Measurements from ENCODE around the gene IL1RL1.
"Not testable (repeated sequence)": the region's sequence is repeated elsewhere in the genome, so short reads cannot be mapped to it uniquely, and the experiment has no call there.

The IL1RL1 gene

GRCh38 chr2:102317715-102318114 lies 6.4 kb downstream of the IL1RL1 start:
- POLR2A ChIA-PET = no interaction called here
- CTCF ChIA-PET = no interaction called here

DNA sequence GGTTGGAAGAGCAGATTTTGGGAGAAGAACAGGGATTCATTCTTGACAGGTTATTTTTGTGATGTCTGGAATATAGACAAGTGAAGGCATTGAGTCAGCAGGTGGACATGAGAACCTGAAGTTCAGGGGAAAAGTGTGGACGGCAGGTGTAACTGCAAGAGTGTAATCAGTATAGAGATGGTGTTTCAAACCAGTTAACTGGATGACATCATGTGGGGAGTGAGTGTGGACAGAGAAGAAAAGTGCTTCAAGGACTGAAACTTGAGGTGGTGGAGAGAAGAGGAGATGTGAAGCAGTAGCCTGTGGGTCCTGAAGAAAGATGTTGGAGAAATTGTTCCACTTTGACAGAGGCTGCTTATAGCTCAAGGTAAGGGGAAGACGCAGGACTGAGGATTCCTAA lies 7.1 kb downstream of the IL1RL1 start:
- DNase-seq (ENCODE audit: low read depth, low spot score) = no peak
- ChIA-PET CTCF (no interaction called here), POLR2A (no interaction called here)
- no peak for TF ChIP-seq CTCF (IDR thresholded peaks at IDR 0.05; ENCODE audit: insufficient read depth, low read length, missing control alignments)
- H3K4me3 ChIP-seq (ENCODE audit: low read depth, low read length) = no peak overlapping the region

More at GRCh38 chr2:102317715-102318114, 6.4 kb downstream of the IL1RL1 start:
- H3K4me3 ChIP-seq (ENCODE audit: low read depth, low read length) = no peak overlapping the region
- DNase-seq (ENCODE audit: low read depth, low spot score) = no peak
- no peak for TF ChIP-seq CTCF (IDR thresholded peaks at IDR 0.05; ENCODE audit: insufficient read depth, low read length, missing control alignments)

GRCh38 chr2:102321941-102322719 lies 10.8 kb downstream of the IL1RL1 start:
- no peak for TF ChIP-seq CTCF (IDR thresholded peaks at IDR 0.05; ENCODE audit: insufficient read depth, low read length, missing control alignments)
- CTCF ChIA-PET = interaction anchor here (0.8 to 0.9 kb wide), 2 partner anchors 9 to 34 kb away, joined by 3 read pairs; partner anchors contain the start of gene IL18R1
- DNase-seq (ENCODE audit: low read depth, low spot score) = no peak
- POLR2A ChIA-PET = no interaction called here
- no peak overlapping the region for H3K4me3 ChIP-seq (ENCODE audit: low read depth, low read length)

DNA sequence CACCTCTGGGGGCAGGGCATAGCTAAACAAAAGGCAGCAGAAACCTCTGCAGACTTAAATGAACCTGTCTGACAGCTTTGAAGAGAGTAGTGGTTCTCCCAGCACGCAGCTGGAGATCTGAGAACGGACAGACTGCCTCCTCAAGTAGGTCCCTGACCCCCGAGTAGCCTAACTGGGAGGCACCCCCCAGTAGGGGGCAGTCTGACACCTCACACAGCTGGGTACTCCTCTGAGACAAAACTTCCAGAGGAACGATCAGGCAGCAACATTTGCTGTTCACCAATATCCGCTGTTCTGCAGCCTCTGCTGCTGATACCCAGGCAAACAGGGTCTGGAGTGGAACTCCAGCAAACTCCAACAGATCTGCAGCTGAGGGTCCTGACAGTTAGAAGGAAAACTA lies 13.6 kb downstream of the IL1RL1 start:
- H3K4me3 ChIP-seq (ENCODE audit: low read depth, low read length); CTCF ChIA-PET; POLR2A ChIA-PET; DNase-seq (ENCODE audit: low read depth, low spot score): not testable (repeated sequence)

DNA sequence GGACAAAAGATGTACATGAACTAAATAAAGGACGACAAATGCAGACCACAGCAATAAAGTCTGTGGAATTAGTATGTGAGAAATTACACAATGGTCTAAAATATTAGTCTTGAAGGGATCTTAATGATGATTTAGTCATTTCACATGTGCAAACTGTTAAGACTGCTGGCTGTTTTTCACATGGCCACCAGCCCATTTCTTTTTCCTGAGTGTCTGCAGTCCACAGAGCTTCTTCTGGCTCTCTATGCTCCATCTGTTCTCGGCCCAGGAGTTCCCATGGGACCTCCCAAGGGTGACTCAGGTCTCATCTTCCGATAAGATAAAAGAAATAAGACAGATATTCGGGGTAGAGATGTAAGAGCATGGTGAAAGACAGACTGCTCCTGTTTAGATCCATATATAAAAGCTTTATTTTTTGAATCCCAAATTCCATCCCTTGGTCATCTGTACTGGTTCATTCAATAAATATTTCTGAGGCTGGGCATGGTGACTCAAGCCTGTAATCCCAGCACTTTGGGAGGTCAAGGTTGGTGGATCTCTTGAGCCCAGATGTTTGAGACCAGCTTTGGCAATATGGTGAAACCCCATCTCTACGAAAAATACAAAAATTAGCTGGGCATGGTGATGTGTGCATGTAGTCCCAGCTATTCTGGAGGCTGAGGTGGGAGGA lies 20.1 kb downstream of the IL1RL1 start:
- no peak for TF ChIP-seq CTCF (IDR thresholded peaks at IDR 0.05; ENCODE audit: insufficient read depth, low read length, missing control alignments)
- no peak overlapping the region for H3K4me3 ChIP-seq (ENCODE audit: low read depth, low read length)
- DNase-seq (ENCODE audit: low read depth, low spot score) = no peak
- POLR2A ChIA-PET = no interaction called here
- CTCF ChIA-PET = interaction anchor here (0.8 to 1.7 kb wide), 5 partner anchors 9 to 325 kb away, joined by 3 to 5 read pairs (median 3); partner anchors contain the start of gene IL18R1

GRCh38 chr2:102334486-102334885 lies 23.1 kb downstream of the IL1RL1 start:
- CTCF ChIA-PET = interaction anchor here (1.0 kb wide), 2 partner anchors 94 to 109 kb away, joined by 3 to 4 read pairs; no protein-coding TSS in a partner anchor
- DNase-seq (ENCODE audit: low read depth, low spot score) = no peak
- POLR2A ChIA-PET = no interaction called here
- no peak for TF ChIP-seq CTCF (IDR thresholded peaks at IDR 0.05; ENCODE audit: insufficient read depth, low read length, missing control alignments)
- no peak overlapping the region for H3K4me3 ChIP-seq (ENCODE audit: low read depth, low read length)

Data from AG04449 (cell line).